Endometrial microvascular endothelial cells (primary cell): ENCODE results near the gene RIPK3. TPM values are rescaled to one million over a fixed set of nuclear protein-coding genes. Genes with fewer than 3 reads are reported as not detected.

ENCODE experiments used
- in situ Hi-C: cut with HindIII; loops from 2 replicates; pipeline ENCODE4 v1.10.0; 2017; ENCODE audit warnings: low sequenced_read_pairs, low pct_unique_long_range_greater_than_20kb; ENCODE audit errors: inconsistent ontology term
- total RNA-seq: library from RNA; depleted of rRNA; stranded (reverse); fragments of >200 nt; gene quantifications from one replicate; pipeline ENCODE4 v1.2.3, GENCODE V29; 2015; ENCODE audit errors: inconsistent ontology term

The RIPK3 gene
- total RNA-seq, 1 donor from 2014 or later = 7.2 TPM

GRCh38 chr14:24353559-24354481, 14.0 kb upstream of the RIPK3 start:
- in situ Hi-C loops = no loop called here

GRCh38 chr14:24351517-24351916, 11.7 kb upstream of the RIPK3 start:
- in situ Hi-C loops = no loop called here

GRCh38 chr14:24349742-24350141, 10.0 kb upstream of the RIPK3 start:
- in situ Hi-C loops = no loop called here

GRCh38 chr14:24348186-24348585, 8.4 kb upstream of the RIPK3 start:
- in situ Hi-C loops = no loop called here

DNA sequence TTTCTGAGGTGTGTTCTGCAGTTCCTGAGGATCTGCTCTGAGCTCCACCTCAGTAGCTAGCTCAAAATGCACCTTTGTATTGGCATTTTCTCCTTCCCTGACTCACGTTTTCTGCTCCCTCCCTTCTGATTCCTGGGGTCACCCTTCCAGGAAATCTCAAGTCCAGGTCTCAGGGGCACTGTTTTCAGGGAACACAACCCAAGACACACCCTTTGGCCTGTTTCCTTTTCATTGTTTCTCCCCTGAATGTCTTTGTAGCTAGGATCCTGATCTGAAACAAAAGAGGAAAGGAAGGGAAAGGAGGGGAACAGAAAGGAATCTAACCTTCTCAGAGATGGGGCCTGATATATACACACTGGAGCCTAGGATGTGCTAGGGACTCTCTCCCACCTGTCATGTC, 7.3 kb upstream of the RIPK3 start:
- in situ Hi-C loops = no loop called here

GRCh38 chr14:24343795-24344660, 4.2 kb upstream of the RIPK3 start:
- in situ Hi-C loops = no loop called here

- in situ Hi-C loops = no loop called here
Observed at GRCh38 chr14:24342889-24343288, 3.1 kb upstream of the RIPK3 start.

- in situ Hi-C loops = no loop called here
Observed at GRCh38 chr14:24340606-24341005, 815 bp upstream of the RIPK3 start.

GRCh38 chr14:24338843-24339242, 948 bp downstream of the RIPK3 start:
- in situ Hi-C loops = no loop called here

GRCh38 chr14:24337824-24338175, 2.0 kb downstream of the RIPK3 start:
- in situ Hi-C loops = no loop called here

DNA sequence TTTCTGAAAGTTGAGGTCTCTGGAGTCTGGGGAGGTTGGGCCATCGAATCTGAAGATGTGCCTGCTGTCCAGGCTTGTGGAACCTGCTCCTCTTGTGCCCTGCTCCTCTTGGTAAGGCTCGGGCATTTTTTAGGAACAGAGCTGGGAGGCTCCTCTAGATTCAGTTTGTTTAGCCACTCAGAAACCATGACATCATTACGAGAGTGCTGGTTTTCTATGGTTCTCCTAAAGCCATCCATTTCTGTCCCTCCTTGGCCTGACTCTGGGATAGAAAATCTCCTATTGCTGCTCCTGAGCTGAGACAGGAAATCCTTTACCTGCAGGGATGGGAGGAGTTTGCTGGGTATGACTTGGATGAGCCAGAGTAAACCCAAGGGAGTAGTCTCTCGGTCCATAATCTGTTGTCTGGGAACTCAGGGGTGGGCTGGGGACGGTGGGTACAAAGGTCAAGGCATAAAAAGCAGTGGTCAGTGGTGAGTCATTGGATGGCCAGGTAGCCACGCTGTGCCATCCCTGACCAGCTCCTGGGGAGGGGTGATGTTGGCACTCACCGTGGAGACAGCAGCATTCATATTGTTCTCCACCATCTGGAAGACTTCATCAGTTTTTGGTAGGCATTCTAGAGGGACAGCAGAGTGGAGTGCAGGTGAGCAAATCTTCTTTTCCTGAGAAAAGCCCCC, 2.5 kb downstream of the RIPK3 start:
- in situ Hi-C loops = no loop called here

GRCh38 chr14:24335461-24336171, 4.2 kb downstream of the RIPK3 start:
- in situ Hi-C loops = no loop called here

GRCh38 chr14:24334431-24335291, 5.1 kb downstream of the RIPK3 start, which contains the start of gene ADCY4:
TSS of gene ADCY4 (minus strand) at chr14:24335071. CDS start at chr14:24334652, 419 bp downstream.
- in situ Hi-C loops = no loop called here

GRCh38 chr14:24332268-24332993, 7.4 kb downstream of the RIPK3 start:
- in situ Hi-C loops = no loop called here

DNA sequence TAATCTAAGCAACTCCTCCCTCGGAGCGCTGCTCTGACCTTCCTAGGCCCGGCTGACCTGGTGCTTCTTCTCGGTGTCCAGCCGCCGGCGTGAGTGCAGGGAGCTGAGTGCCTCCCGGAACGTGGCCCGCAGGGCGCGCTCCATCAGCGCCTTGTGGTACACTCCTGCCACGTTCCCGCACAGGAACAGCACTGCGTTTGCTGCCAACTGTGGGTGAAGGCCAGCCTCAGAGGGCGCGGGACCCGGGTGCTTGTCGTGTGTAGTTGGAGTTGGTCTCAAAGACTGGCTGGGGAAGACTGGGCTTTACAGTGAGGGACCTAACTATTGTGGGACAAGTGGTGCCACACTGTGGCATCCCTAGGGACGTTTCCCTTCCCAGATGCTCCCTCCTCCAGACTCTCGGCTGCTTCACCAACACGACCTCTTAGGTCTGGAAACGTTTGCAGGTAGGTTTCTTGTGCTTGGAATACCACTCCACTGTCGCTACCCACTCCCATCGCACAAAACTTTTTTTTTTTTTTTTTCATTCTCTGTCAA, 8.0 kb downstream of the RIPK3 start:
- in situ Hi-C loops = no loop called here

DNA sequence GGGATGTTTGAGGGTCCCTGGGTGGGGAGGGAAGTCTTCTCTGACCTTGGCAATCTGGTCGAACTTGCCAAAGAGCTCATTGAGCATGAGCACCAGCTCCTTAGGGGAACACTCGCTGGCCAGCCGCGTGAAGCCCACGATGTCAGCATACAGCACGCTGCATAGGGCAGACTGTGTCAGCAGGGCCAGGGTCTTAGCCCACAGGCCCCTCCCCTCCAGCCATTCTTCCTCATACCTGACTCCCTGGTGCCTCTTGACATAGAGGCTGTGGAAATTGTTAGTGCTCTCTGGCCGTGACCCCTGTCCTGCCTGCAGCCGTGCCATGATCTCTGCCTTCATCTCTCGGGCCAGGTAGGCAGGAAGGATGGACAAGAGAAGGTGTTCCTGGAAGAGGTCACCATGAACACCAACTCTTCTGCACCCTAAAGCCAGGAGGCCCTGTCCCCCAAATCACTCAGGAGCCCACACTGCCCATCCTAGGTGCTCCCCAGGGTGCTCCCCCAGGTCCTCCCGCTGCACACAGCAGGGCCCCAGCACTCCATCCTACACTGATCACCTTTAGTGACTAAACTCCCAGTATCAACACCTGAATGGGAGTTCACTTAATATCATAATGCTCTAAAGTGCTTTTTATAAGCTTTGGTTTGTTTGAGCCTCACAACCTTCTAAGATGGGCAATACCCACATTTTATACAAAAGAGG, 8.7 kb downstream of the RIPK3 start:
- in situ Hi-C loops = no loop called here
